ENCODE data around the gene FLNB. TPM values are rescaled to one million over a fixed set of nuclear protein-coding genes. Genes with fewer than 3 reads are reported as not detected.

FLNB gene
- total RNA-seq, 1 experiment from 2014 or later, result 315 TPM

DNA sequence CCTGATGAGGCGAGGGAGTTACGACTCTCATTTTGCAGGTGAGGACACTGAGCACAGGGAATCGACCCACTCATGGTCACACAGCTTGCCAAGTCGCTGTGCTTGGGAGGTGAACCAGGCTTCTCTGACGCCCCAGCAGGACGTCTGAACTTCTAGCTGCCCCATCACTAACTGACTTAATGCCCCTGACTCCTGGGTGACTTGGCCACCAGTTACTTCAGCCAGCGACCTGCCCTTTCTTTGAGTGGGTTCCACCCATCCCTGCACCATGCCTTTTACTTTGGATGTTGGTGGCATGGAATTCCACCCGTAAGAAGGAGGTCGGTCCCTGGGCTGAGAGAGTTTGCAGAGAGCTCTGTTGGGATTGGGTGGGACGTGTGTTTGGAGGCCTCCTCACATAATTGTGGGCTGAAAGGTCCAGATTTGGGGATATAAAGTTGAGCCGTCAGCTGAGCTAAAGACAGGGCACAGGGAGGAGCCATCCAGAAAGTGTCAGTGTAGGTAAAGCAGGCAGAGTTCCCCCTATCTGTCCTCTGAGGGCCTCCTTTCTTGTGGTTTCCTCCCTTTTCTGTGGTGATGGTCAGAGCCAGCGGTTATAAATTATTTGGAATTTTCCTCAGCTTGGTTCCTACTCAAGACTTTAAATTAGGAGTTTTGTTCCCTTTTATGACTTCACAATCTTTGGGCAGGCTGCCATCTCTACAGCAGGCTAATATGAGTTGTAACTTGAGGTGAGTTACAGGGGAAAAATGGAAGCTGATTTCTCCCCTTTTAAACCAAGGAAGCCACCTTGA is 55.0 kb downstream of the FLNB start:
- no peaks in the 10 kb centered on the region for H3K9me3 ChIP-seq
- TF ChIP-seq, protein P1, sequence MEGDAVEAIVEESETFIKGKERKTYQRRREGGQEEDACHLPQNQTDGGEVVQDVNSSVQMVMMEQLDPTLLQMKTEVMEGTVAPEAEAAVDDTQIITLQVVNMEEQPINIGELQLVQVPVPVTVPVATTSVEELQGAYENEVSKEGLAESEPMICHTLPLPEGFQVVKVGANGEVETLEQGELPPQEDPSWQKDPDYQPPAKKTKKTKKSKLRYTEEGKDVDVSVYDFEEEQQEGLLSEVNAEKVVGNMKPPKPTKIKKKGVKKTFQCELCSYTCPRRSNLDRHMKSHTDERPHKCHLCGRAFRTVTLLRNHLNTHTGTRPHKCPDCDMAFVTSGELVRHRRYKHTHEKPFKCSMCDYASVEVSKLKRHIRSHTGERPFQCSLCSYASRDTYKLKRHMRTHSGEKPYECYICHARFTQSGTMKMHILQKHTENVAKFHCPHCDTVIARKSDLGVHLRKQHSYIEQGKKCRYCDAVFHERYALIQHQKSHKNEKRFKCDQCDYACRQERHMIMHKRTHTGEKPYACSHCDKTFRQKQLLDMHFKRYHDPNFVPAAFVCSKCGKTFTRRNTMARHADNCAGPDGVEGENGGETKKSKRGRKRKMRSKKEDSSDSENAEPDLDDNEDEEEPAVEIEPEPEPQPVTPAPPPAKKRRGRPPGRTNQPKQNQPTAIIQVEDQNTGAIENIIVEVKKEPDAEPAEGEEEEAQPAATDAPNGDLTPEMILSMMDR (IDR thresholded peaks at IDR 0.05; ENCODE audit: insufficient read depth in 1 of 2, low read depth in 1 of 2, low read length in 1 of 2, severe bottlenecking in 1 of 2, unreplicated experiment in 1 of 2), result no peak
- H3K27me3 Mint-ChIP-seq (ENCODE audit: insufficient read depth, unreplicated experiment), result no peaks in the 10 kb centered on the region
- H3K4me3 Mint-ChIP-seq (ENCODE audit: unreplicated experiment), result peak overlapping the region; percentile 29
- no peaks in the 10 kb centered on the region for H3K9me3 Mint-ChIP-seq (ENCODE audit: unreplicated experiment)
- POLR2A ChIA-PET, result no interaction called here
- intact Hi-C loops (cut with micrococcal nuclease; ENCODE audit: unreplicated experiment), result no loop called here
- no peak overlapping the region for H3K4me3 ChIP-seq (ENCODE audit: low read depth, low read length)
- no peaks in the 10 kb centered on the region for H3K27me3 ChIP-seq (replicated peaks; ENCODE audit: control insufficient read depth, insufficient read depth, low read length)
- peak overlapping the region; percentile 98 for H3K27ac Mint-ChIP-seq (ENCODE audit: unreplicated experiment)
- DNase-seq, result peak in 1 of 2 experiments; percentile 3
- H3K36me3 Mint-ChIP-seq (ENCODE audit: insufficient read depth, unreplicated experiment), result peaks cover 73% of the 10 kb centered on the region
- peaks cover 90% of the 10 kb centered on the region for H3K4me1 ChIP-seq
- CTCF ChIA-PET, result no interaction called here
- BruUV-seq (replicated peaks), result no TSS peak
- H3K36me3 ChIP-seq (ENCODE audit: control insufficient read depth, insufficient read depth, low read length), result no peaks in the 10 kb centered on the region
- peaks cover 52% of the 10 kb centered on the region for H3K4me1 Mint-ChIP-seq (ENCODE audit: low read depth, unreplicated experiment)

DNA sequence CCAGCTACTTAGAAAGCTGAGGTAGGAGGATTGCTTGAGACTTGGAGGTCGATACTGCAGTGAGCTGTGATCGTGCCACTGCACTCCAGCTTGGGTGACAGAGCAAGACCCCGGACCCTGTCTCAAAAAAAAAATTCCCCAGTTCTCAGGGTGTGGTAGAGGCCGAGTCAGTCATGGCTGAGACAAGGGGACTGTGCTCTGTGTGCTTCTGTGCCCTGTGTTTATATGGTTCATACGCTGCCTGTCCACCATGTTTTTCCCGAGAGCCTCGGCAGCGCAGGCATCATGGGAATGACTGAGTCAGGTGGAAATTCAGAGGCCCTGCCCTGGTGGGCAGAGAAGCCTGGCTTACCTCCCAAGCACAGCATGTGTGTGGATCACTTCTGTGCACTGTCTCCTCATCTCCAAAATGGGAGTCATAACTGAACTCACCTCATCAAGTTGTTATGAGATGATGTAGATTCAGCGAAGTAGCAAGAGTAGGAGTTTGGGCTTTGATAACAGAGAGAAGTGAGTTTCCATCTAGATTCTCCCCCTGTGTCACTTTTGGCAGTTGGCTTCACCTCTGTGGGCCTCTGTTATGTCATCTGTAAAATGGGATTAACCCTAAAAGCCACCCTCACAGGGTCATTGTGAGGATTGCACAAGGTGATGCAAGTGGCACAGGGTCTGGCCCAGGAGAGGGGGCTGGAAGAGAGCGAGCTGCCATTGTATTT is 56.9 kb downstream of the FLNB start:
- CTCF ChIA-PET, result interaction anchor here (0.6 to 0.9 kb wide), 2 partner anchors 45 to 112 kb away, joined by 3 to 5 read pairs; no protein-coding TSS in a partner anchor
- peak overlapping the region; percentile 79 for H3K27ac Mint-ChIP-seq (ENCODE audit: unreplicated experiment)
- H3K27me3 ChIP-seq (replicated peaks; ENCODE audit: control insufficient read depth, insufficient read depth, low read length), result no peaks in the 10 kb centered on the region
- no peaks in the 10 kb centered on the region for H3K9me3 Mint-ChIP-seq (ENCODE audit: unreplicated experiment)
- POLR2A ChIA-PET, result interaction anchor here (1.0 kb wide), 1 partner anchor 16 kb away, joined by 3 read pairs; no protein-coding TSS in a partner anchor
- H3K4me1 Mint-ChIP-seq (ENCODE audit: low read depth, unreplicated experiment), result peaks cover 40% of the 10 kb centered on the region
- peak overlapping the region; percentile 14 for H3K4me3 Mint-ChIP-seq (ENCODE audit: unreplicated experiment)
- no peaks in the 10 kb centered on the region for H3K27me3 Mint-ChIP-seq (ENCODE audit: insufficient read depth, unreplicated experiment)
- no peak overlapping the region for H3K4me3 ChIP-seq (ENCODE audit: low read depth, low read length)
- H3K4me1 ChIP-seq, result peaks cover 89% of the 10 kb centered on the region
- TF ChIP-seq, protein P1 (IDR thresholded peaks at IDR 0.05; ENCODE audit: insufficient read depth in 1 of 2, low read depth in 1 of 2, low read length in 1 of 2, severe bottlenecking in 1 of 2, unreplicated experiment in 1 of 2), result no peak
- no peaks in the 10 kb centered on the region for H3K9me3 ChIP-seq
- intact Hi-C loops (cut with micrococcal nuclease; ENCODE audit: unreplicated experiment), result no loop called here
- no peaks in the 10 kb centered on the region for H3K36me3 ChIP-seq (ENCODE audit: control insufficient read depth, insufficient read depth, low read length)
- BruUV-seq (replicated peaks), result no TSS peak
- peaks cover 64% of the 10 kb centered on the region for H3K36me3 Mint-ChIP-seq (ENCODE audit: insufficient read depth, unreplicated experiment)
- peak in 1 of 2 experiments; percentile 17 for DNase-seq

DNA sequence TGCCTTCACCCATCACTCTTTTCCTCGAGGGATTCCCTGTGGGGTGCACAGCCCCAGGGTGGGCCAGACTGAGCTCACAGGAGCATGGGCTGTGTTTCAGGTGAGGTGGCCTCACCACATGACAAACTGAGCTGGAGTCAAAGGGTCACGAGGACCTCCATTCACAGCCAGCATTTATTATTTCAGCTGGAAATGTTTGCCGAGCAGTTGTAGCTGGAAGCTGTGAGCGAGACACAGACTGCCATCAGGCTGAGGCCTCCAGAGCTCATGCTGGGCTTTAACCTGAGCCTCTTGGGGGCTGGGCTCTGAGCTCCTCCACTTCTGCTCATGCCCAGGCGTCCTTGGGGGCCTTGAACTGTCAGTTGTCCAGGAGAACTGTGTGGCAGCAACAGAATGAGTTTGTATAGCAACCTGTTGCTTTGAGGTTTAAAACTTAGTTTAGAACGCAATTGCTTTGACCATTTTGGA is 57.5 kb downstream of the FLNB start:
- intact Hi-C loops (cut with micrococcal nuclease; ENCODE audit: unreplicated experiment), result no loop called here
- Mint-ChIP-seq H3K4me1 (ENCODE audit: low read depth, unreplicated experiment) (peaks cover 43% of the 10 kb centered on the region), H3K9me3 (ENCODE audit: unreplicated experiment) (no peaks in the 10 kb centered on the region), H3K4me3 (ENCODE audit: unreplicated experiment) (peak overlapping the region; percentile 14), H3K27ac (ENCODE audit: unreplicated experiment) (peak overlapping the region; percentile 79), H3K27me3 (ENCODE audit: insufficient read depth, unreplicated experiment) (no peaks in the 10 kb centered on the region), H3K36me3 (ENCODE audit: insufficient read depth, unreplicated experiment) (peaks cover 60% of the 10 kb centered on the region)
- Histone ChIP-seq H3K27me3 (replicated peaks; ENCODE audit: control insufficient read depth, insufficient read depth, low read length) (no peaks in the 10 kb centered on the region), H3K36me3 (ENCODE audit: control insufficient read depth, insufficient read depth, low read length) (no peaks in the 10 kb centered on the region; the same call in 1 of the 2 replicates), H3K4me3 (ENCODE audit: low read depth, low read length) (no peak overlapping the region), H3K9me3 (no peaks in the 10 kb centered on the region), H3K4me1 (peaks cover 92% of the 10 kb centered on the region)
- CTCF ChIA-PET, result interaction anchor here (0.6 to 0.9 kb wide), 3 partner anchors 45 to 111 kb away, joined by 3 to 5 read pairs (median 3); no protein-coding TSS in a partner anchor
- POLR2A ChIA-PET, result interaction anchor here (1.0 kb wide), 1 partner anchor 17 kb away, joined by 3 read pairs; no protein-coding TSS in a partner anchor
- DNase-seq, result peak in 1 of 2 experiments; percentile 32
- BruUV-seq (replicated peaks), result no TSS peak
- TF ChIP-seq, protein P1 (IDR thresholded peaks at IDR 0.05; ENCODE audit: insufficient read depth in 1 of 2, low read depth in 1 of 2, low read length in 1 of 2, severe bottlenecking in 1 of 2, unreplicated experiment in 1 of 2), result no peak

All from Caco-2 (cell line).